B cell (primary cell): ENCODE results near the gene SFXN1. TPM values are rescaled to one million over a fixed set of nuclear protein-coding genes. Genes with fewer than 3 reads are reported as not detected.

Experiments used
- ATAC-seq: fragments of 200-7000 bp; cut with Tn5 transposase; one replicate; pipeline ENCODE4 v1.10.0; 2021; ENCODE audit warnings: low read depth, mild to moderate bottlenecking, moderate number of reproducible peaks, moderate library complexity
- CTCF ChIA-PET: fragments of 350-600 bp; sonication (Branson Sonifier 250); formaldehyde crosslinking; loops from one replicate; lab custom pipeline; 2021; ENCODE audit warnings: antibody characterized with exemption, inconsistent platforms; lab: Charles Lee
- POLR2A ChIA-PET: fragments of 350-600 bp; sonication (Branson Sonifier 250); formaldehyde crosslinking; loops from one replicate; lab custom pipeline; 2021; ENCODE audit warnings: antibody characterized with exemption; lab: Charles Lee
- DNase-seq: peaks from one replicate; pipeline ENCODE4 v3.0.0; 2013
- H2AFZ ChIP-seq: 2 replicates; pipeline ENCODE4 v1.6.1; 2012; ENCODE audit warnings: mild to moderate bottlenecking, low read depth, low read length; ENCODE audit not compliant: insufficient read depth, poor library complexity, severe bottlenecking
- H3K27ac ChIP-seq, 2 donors: 1 replicate in 1 of 2; 2 replicates in 1 of 2; pipeline ENCODE4 v1.5.1; 2012 to 2013; ENCODE audit warnings: low read length in 2 of 2, mild to moderate bottlenecking in 2 of 2, moderate library complexity in 1 of 2
- H3K27me3 ChIP-seq, 4 experiments: fragments of 200-600 bp in 1 of 4; sonication (generic) in 1 of 4; replicated peaks in 1 of 4; 1 replicate in 2 of 4; 2 replicates in 2 of 4; pipeline versions ENCODE4 v1.6.1 to v1.7.0; 2013 to 2016; ENCODE audit warnings: low read length in 3 of 4, mild to moderate bottlenecking in 2 of 4, mixed read lengths in 1 of 4, moderate library complexity in 1 of 4; ENCODE audit not compliant: insufficient read depth in 4 of 4, control insufficient read depth in 3 of 4; ENCODE audit errors: control extremely low read depth in 1 of 4
- H3K36me3 ChIP-seq, 2 experiments: replicated peaks in 1 of 2; 1 replicate in 1 of 2; 2 replicates in 1 of 2; pipeline versions ENCODE4 v1.6.1 to v1.7.1; 2013; ENCODE audit warnings: low read length in 1 of 2; ENCODE audit not compliant: insufficient read depth in 2 of 2, control insufficient read depth in 1 of 2; ENCODE audit errors: control extremely low read depth in 1 of 2, extremely low read depth in 1 of 2
- H3K4me1 ChIP-seq, 2 donors: fragments of 200-600 bp in 1 of 2; sonication (generic) in 1 of 2; 1 replicate in 1 of 2; 2 replicates in 1 of 2; pipeline versions ENCODE4 v1.5.1 to v1.6.1; 2013 to 2017; ENCODE audit warnings: low read length in 2 of 2; ENCODE audit not compliant: control insufficient read depth in 2 of 2, insufficient read depth in 2 of 2
- H3K4me2 ChIP-seq: replicated peaks from 2 replicates; pipeline ENCODE3; 2012; ENCODE audit warnings: mild to moderate bottlenecking, low read depth, low read length; ENCODE audit not compliant: poor library complexity, severe bottlenecking
- H3K4me3 ChIP-seq, 5 experiments: fragments of 200-600 bp in 1 of 5; sonication (generic) in 1 of 5; 1 replicate in 3 of 5; 2 replicates in 2 of 5; pipeline versions ENCODE4 v1.5.1 to v1.7.0; 2011 to 2016; ENCODE audit warnings: low read length in 4 of 5, mild to moderate bottlenecking in 4 of 5, low read depth in 2 of 5, control low read depth in 1 of 5, moderate library complexity in 1 of 5; ENCODE audit not compliant: insufficient read depth in 1 of 5; ENCODE audit errors: control extremely low read depth in 1 of 5, extremely low read depth in 1 of 5
- H3K79me2 ChIP-seq: fragments of 200-600 bp; sonication (generic); one replicate; pipeline ENCODE4 v1.6.0; 2016; ENCODE audit warnings: low read length; ENCODE audit not compliant: control insufficient read depth, insufficient read depth
- H3K9ac ChIP-seq: fragments of 200-600 bp; sonication (generic); 2 replicates; pipeline ENCODE4 v1.6.1; 2017; ENCODE audit warnings: mild to moderate bottlenecking, low read length, moderate library complexity
- H3K9me3 ChIP-seq, 3 donors: one replicate each; pipeline versions ENCODE4 v1.6.1 to v1.7.1; 2013; ENCODE audit warnings: low read length in 2 of 3; ENCODE audit not compliant: control insufficient read depth in 2 of 3, insufficient read depth in 1 of 3; ENCODE audit errors: control extremely low read depth in 1 of 3
- H4K20me1 ChIP-seq: 2 replicates; pipeline ENCODE4 v1.6.0; 2012; ENCODE audit warnings: mild to moderate bottlenecking, low read length; ENCODE audit not compliant: insufficient read depth, control insufficient read depth, poor library complexity, severe bottlenecking
- H3K27ac Mint-ChIP-seq: one replicate; pipeline ENCODE4 v1.8.0; 2021; ENCODE audit warnings: mixed read lengths
- H3K27me3 Mint-ChIP-seq: one replicate; pipeline ENCODE4 v1.8.0; 2021; ENCODE audit warnings: mixed read lengths
- H3K4me1 Mint-ChIP-seq: one replicate; pipeline ENCODE4 v1.8.0; 2021; ENCODE audit warnings: mixed read lengths
- H3K4me3 Mint-ChIP-seq: one replicate; pipeline ENCODE4 v1.8.0; 2021; ENCODE audit warnings: mixed read lengths
- H3K9me3 Mint-ChIP-seq: one replicate; pipeline ENCODE4 v1.8.0; 2022; ENCODE audit warnings: mixed read lengths; ENCODE audit not compliant: insufficient read depth
- CTCF ChIP-seq: fragments of 200-600 bp; IDR thresholded peaks from one replicate; pipeline ENCODE4 v1.8.0; 2022; ENCODE audit warnings: antibody characterized with exemption, mild to moderate bottlenecking
- EZH2 ChIP-seq: IDR thresholded peaks from 2 replicates; pipeline ENCODE4 v1.6.1; 2012; ENCODE audit warnings: borderline replicate concordance, low read depth, mild to moderate bottlenecking, moderate library complexity, low read length; ENCODE audit not compliant: insufficient read depth, poor library complexity, severe bottlenecking
- WGBS: methylation state at CpG from one replicate; pipeline ENCODE4 v1.1.5; 2013; ENCODE audit warnings: missing lambda C conversion rate; ENCODE audit not compliant: insufficient coverage; 5-methylcytosine and 5-hydroxymethylcytosine counted together
- intact Hi-C: fragments of 100-400 bp; cut with micrococcal nuclease; formaldehyde crosslinking; loops from one replicate; pipeline ENCODE4 v1.10.0; 2022
- polyA plus RNA-seq: library from polyadenylated mRNA; depleted of rRNA; stranded (reverse); fragments of >200 nt; gene quantifications from 2 replicates; pipeline ENCODE4 v1.2.3, GENCODE V29; 2012
- total RNA-seq, 2 donors: library from RNA; stranded (reverse); fragments of 120-200 nt in 1 of 2; gene quantifications; 1 replicate in 1 of 2; 2 replicates in 1 of 2; pipeline versions ENCODE4 v1.2.3 to v1.2.4, GENCODE V29; 2013 to 2022

The SFXN1 gene
- total and polyA plus RNA-seq, 2 donors (not counting 1 experiment from before 2014, with no cell fraction given): 16.4 to 30.5 TPM

- H3K4me2 ChIP-seq: no peak overlapping the region
- no peak overlapping the region for H3K27ac ChIP-seq
- peaks cover 8% of the 10 kb centered on the region for H3K9me3 Mint-ChIP-seq
- no peak overlapping the region for H3K9ac ChIP-seq
- intact Hi-C loops: no loop called here
- POLR2A ChIA-PET: no interaction called here
- no peak for ATAC-seq
- H3K4me3 Mint-ChIP-seq: no peak overlapping the region
- no peak overlapping the region for H3K4me3 ChIP-seq
- H3K4me1 Mint-ChIP-seq: no peaks in the 10 kb centered on the region
- H3K4me1 ChIP-seq: no peaks in the 10 kb centered on the region
- TF ChIP-seq EZH2 (no peak), CTCF (no peak)
- no peaks in the 10 kb centered on the region for H3K27me3 ChIP-seq
- no peaks in the 10 kb centered on the region for H3K27me3 Mint-ChIP-seq
- H3K79me2 ChIP-seq: no peaks in the 10 kb centered on the region
- WGBS: 95% methylated on average over 4 of the region's 5 CpGs
- H2AFZ ChIP-seq: no peak overlapping the region
- no peaks in the 10 kb centered on the region for H4K20me1 ChIP-seq
- no peak overlapping the region for H3K27ac Mint-ChIP-seq
- DNase-seq: no peak
- peaks cover 3 to 7% (median 4%) of the 10 kb centered on the region in 3 donors for H3K9me3 ChIP-seq
- peaks cover 4 to 60% of the 10 kb centered on the region in 2 experiments for H3K36me3 ChIP-seq
- CTCF ChIA-PET: interaction anchor here (2.1 kb wide), 1 partner anchor 8 kb away, joined by 4 read pairs; no protein-coding TSS in a partner anchor
Measured at GRCh38 chr5:175520321-175520720, 42.0 kb downstream of the SFXN1 start.

DNA sequence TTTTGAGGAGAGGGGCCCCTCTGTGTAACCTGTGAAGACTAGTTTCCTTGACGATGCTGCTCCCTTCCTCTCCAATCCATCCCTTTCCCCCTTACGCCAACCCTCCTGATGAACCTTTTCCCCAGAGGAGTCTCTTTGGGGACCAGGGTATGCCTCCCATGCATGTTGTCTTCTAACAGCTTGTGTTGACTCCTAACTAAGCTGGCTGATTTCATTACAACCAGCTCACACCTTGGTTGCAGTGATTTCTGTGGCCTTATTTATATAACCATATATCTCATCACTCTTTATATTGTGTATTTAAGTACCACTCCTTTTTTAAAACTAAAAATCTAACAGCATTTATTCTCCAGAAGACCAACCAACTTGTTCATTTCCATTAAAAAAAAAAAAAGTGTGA is 42.5 kb downstream of the SFXN1 start:
- Mint-ChIP-seq H3K4me3 (no peak overlapping the region), H3K27ac (no peak overlapping the region), H3K27me3 (no peaks in the 10 kb centered on the region), H3K4me1 (no peaks in the 10 kb centered on the region), H3K9me3 (peaks cover 8% of the 10 kb centered on the region)
- no peak overlapping the region for H3K9ac ChIP-seq
- no peaks in the 10 kb centered on the region for H3K79me2 ChIP-seq
- no peak overlapping the region for H2AFZ ChIP-seq
- H4K20me1 ChIP-seq: no peaks in the 10 kb centered on the region
- ATAC-seq (no peak), DNase-seq (no peak)
- CTCF ChIA-PET: interaction anchor here (2.1 kb wide), 1 partner anchor 9 kb away, joined by 4 read pairs; no protein-coding TSS in a partner anchor
- no peak overlapping the region for H3K4me3 ChIP-seq
- H3K27ac ChIP-seq: no peak overlapping the region
- H3K4me1 ChIP-seq: no peaks in the 10 kb centered on the region
- POLR2A ChIA-PET: no interaction called here
- H3K27me3 ChIP-seq: no peaks in the 10 kb centered on the region
- no peak overlapping the region for H3K4me2 ChIP-seq
- H3K36me3 ChIP-seq: peaks cover 4 to 56% of the 10 kb centered on the region in 2 experiments
- peaks cover 3 to 7% (median 4%) of the 10 kb centered on the region in 3 donors for H3K9me3 ChIP-seq
- WGBS: 100% methylated on average over 2 of the region's 2 CpGs
- intact Hi-C loops: no loop called here
- no peak for TF ChIP-seq EZH2
- TF ChIP-seq CTCF: no peak
